Fibroblast of villous mesenchyme (primary cell): ENCODE results near the gene GLRX3. TPM values are rescaled to one million over a fixed set of nuclear protein-coding genes. Genes with fewer than 3 reads are reported as not detected.

Source experiments
- DNase-seq: peaks from one replicate; pipeline ENCODE4 v3.0.0-alpha.2; 2010; ENCODE audit warnings: low read depth
- H3K4me3 ChIP-seq: 2 replicates; pipeline ENCODE4 v1.5.1; 2011; ENCODE audit warnings: low read depth, mild to moderate bottlenecking, low read length
- CTCF ChIP-seq: IDR thresholded peaks from 2 replicates; pipeline ENCODE4 v1.5.1; 2012; ENCODE audit warnings: low read depth, mild to moderate bottlenecking, low read length; ENCODE audit not compliant: insufficient read depth
- total RNA-seq: library from RNA; depleted of rRNA; stranded (reverse); fragments of >200 nt; gene quantifications from 2 replicates; pipeline ENCODE4 v1.2.3, GENCODE V29; 2012

GLRX3 gene
- total RNA-seq, 1 donor, result 75.6 TPM

- H3K4me3 ChIP-seq, result no peak overlapping the region
- TF ChIP-seq CTCF, result no peak
- DNase-seq, result no peak
These were observed 82.7 kb downstream of the GLRX3 start for GRCh38 chr10:130218936-130219335.

- TF ChIP-seq CTCF, result no peak
- no peak for DNase-seq
- H3K4me3 ChIP-seq, result no peak overlapping the region
These were observed 84.3 kb downstream of the GLRX3 start for GRCh38 chr10:130220251-130221185.

DNA sequence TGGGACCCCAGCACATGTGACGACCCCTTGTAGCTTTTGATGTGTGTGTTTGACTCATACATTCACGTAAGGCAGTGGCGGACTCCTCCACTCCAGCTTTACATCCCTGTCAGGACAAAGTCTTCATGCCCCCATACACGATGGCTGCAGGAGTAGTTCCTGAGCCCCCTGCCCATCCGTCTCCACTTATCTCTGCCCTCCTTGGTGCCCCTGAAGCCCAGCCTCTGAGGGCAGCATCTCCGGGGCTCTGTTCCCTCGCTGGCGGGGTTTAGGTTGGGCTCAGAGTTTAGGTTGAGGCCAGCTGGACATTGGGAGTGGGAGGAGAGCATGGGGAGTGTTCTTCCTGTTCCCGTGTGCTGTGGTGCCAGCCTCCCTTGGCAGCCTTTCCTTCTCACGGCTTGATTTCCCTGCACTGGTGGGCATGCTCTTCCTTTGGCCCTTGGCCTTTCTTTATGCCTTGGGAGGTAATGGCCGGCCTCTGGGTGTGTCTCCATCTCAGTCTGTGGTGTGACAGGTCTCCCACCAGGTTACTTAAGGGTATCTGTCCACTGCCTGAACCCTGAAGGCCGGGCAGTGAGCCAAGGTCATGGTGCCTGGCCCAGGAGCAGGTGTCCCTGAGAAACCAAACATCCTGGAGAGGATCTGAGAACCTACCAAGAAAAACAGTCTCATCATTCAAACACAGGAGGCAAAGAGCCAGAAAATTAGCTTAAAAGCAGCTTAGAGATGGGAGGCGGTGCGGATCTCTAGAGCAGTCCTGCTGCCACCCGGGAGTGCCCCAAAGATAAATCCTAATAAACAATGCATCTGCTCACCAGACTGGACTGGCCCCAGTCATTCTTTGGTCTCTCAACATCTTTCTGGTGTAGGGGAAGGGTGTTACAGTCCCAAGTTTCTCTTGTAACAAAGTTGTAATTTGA, 85.5 kb downstream of the GLRX3 start:
- no peak for DNase-seq
- no peak for TF ChIP-seq CTCF
- no peak overlapping the region for H3K4me3 ChIP-seq

GRCh38 chr10:130222381-130222780, 86.2 kb downstream of the GLRX3 start:
- DNase-seq, result no peak
- TF ChIP-seq CTCF, result no peak
- H3K4me3 ChIP-seq, result no peak overlapping the region

DNA sequence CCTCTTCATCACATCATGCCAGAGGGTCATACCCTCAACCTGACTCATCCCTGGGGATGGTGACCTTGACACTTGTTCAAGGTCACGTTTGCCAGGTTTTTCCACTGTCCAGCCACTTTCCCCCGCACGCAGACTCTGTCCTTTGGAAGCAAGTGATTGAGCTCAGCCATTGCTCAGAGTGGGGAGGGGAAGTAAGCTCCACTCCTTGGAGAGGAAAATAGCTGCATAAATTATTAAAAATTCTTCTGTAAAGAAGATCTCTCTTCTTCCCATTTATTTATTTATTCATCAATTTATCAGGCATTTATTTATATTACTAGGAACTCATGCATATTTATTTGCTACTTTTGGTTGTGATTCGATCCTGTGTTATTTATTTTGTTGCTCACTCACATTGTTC, 88.0 kb downstream of the GLRX3 start:
- H3K4me3 ChIP-seq, result no peak overlapping the region
- no peak for TF ChIP-seq CTCF
- DNase-seq, result no peak

DNA sequence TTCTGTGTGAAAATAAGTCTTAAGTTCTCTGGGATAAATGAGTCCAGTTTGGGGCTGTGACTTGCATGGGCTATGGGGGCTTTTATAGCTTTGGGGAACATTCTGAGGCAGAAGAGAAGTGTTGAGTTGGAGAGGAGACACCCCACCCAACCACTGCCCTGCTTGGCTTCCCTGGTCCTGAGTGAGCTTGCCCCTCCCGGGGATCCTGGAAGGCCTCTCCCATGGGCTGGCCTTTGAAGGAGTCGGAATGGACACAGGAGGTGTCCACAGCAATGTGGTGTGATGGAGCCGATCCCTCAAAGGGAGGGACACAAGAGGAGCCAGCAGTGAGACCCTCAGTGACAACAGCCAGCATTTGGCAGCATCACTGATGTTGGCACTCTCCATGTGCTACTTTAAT, 89.8 kb downstream of the GLRX3 start:
- H3K4me3 ChIP-seq, result no peak overlapping the region
- TF ChIP-seq CTCF, result no peak
- DNase-seq, result no peak
